Gastrocnemius medialis (tissue), 4 donors: ENCODE data around the gene CHEK2. TPM values are rescaled to one million over a fixed set of nuclear protein-coding genes. Genes with fewer than 3 reads are reported as not detected.
"Not testable (repeated sequence)": the region's sequence is repeated elsewhere in the genome, so short reads cannot be mapped to it uniquely, and the experiment has no call there.

Source experiments
- ATAC-seq, 2 donors: fragments of 150-250 bp; one replicate each; pipeline ENCODE4 v1.9.1; 2016
- DNase-seq, 2 donors: peaks; one replicate each; pipeline ENCODE4 v3.0.0-alpha.2; 2019
- H3K27ac ChIP-seq, 4 donors: fragments of 200-600 bp; sonication (generic); 1 replicate in 1 of 4; 2 replicates in 3 of 4; pipeline ENCODE4 v1.5.1; 2016 to 2018; ENCODE audit warnings: mild to moderate bottlenecking in 2 of 4, moderate library complexity in 1 of 4
- H3K27me3 ChIP-seq, 3 donors: fragments of 200-600 bp; sonication (generic) in 2 of 3; 1 replicate in 1 of 3; 2 replicates in 2 of 3; pipeline versions ENCODE4 v1.5.1 to v1.6.0; 2016 to 2019; ENCODE audit warnings: mild to moderate bottlenecking in 1 of 3, moderate library complexity in 1 of 3
- H3K36me3 ChIP-seq, 2 donors: fragments of 200-600 bp; sonication (generic) in 1 of 2; one replicate each; pipeline ENCODE4 v1.5.1; 2017 to 2018
- H3K4me1 ChIP-seq, 2 donors: fragments of 200-600 bp; sonication (generic) in 1 of 2; one replicate each; pipeline ENCODE4 v1.5.1; 2016 to 2017; ENCODE audit warnings: mild to moderate bottlenecking in 2 of 2
- H3K4me3 ChIP-seq, 4 donors: fragments of 200-600 bp; sonication (generic) in 3 of 4; 1 replicate in 1 of 4; 2 replicates in 3 of 4; pipeline ENCODE4 v1.5.1; 2016 to 2019; ENCODE audit warnings: mild to moderate bottlenecking in 2 of 4
- H3K9me3 ChIP-seq, 3 donors: fragments of 200-600 bp; sonication (generic) in 2 of 3; 1 replicate in 1 of 3; 2 replicates in 2 of 3; pipeline ENCODE4 v1.5.1; 2016 to 2019
- POLR2A ChIP-seq, 2 donors: fragments of 450-650 bp; IDR thresholded peaks; one replicate each; pipeline ENCODE4 v1.6.1; 2017; ENCODE audit warnings: antibody characterized with exemption in 2 of 2, mild to moderate bottlenecking in 2 of 2, moderate library complexity in 2 of 2
- in situ Hi-C, 4 donors: fragments of 200-750 bp; cut with MboI; loops; one replicate each; pipeline versions ENCODE4 v1.15.0 to v1.8.0; 2017; ENCODE audit warnings: low sequenced_read_pairs in 4 of 4
- intact Hi-C: fragments of 100-400 bp; cut with DNase I; formaldehyde crosslinking; loops from one replicate; pipeline ENCODE4 v1.15.1; 2023; ENCODE audit warnings: low total_unique reads
- total RNA-seq, 4 donors: library from RNA; depleted of rRNA; stranded (reverse); fragments of >200 nt; gene quantifications; one replicate each; pipeline versions ENCODE4 v1.1.0 to v1.2.3, GENCODE V29; 2016
- TF ChIP-seq, protein P1 (sequence below), 5 experiments: fragments of 450-650 bp in 3 of 5; fragments of 200-600 bp in 2 of 5; sonication (generic) in 2 of 5; IDR thresholded peaks in 4 of 5; conservative IDR thresholded peaks in 1 of 5; 1 replicate in 4 of 5; 2 replicates in 1 of 5; pipeline ENCODE4 v1.5.1; 2016 to 2019; ENCODE audit warnings: antibody characterized with exemption in 5 of 5, mild to moderate bottlenecking in 3 of 5, moderate library complexity in 3 of 5

The CHEK2 gene
- total RNA-seq, 4 donors from 2014 or later: 0.58 to 5.7 (median 3.7) TPM

- not testable (repeated sequence) for ATAC-seq
These were observed 61.9 kb downstream of the CHEK2 start, which contains the start of gene TTC28 for GRCh38 chr22:28679611-28680287. TTC28 (minus strand) TSS chr22:28679840; CDS start chr22:28679723, 117 bp downstream.

DNA sequence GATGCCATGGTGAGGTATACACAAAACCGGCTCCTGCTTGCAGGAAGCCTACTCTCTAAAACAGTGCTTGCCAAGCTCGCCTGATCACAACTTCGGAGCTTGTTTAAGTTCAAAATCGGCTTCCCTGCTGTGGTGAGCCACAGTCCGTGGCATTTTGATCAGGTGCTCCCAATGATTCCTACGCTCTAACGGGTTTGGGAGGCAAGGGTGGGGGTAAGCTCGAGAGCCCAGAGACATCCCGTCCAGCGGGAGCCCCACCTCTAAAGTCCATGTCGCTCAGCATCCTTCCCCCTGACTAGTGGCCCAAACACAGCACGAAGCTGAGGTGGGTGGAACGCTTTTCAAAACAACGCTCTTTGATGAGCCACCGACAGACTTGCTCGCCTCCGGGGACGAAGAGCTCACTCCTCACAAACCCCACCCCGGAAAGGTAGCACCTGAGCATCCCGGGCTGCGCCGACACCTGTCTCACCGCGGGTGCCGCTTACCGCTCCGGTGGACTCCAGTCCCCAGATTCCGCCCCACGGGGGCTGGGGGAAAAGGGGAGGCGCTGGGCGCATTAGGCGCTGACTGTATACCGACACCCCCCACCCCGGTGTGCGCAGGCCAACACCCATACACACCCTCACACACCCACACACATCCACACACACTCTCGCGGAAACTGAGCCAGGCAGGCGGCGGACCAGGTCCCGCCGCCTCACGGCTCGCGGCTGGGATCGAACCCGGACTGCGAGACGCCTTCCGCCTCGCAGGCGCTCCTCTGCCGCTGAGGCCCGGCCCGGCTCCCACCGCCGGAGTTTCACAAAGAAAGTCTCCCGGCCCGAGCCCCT, 62.6 kb downstream of the CHEK2 start:
- DNase-seq, ATAC-seq, H3K36me3 ChIP-seq, in situ Hi-C loops, H3K4me1 ChIP-seq, H3K9me3 ChIP-seq, intact Hi-C loops, H3K27me3 ChIP-seq: not testable (repeated sequence)
- Histone ChIP-seq H3K4me3 (peak overlapping the region; percentile 60 to 80 (median 77)), H3K27ac (peak overlapping the region; percentile 46 to 72 (median 62))

More at GRCh38 chr22:28679611-28680287, 61.9 kb downstream of the CHEK2 start, which contains the start of gene TTC28:
- H3K4me1 ChIP-seq, H3K27me3 ChIP-seq, H3K36me3 ChIP-seq, in situ Hi-C loops, H3K9me3 ChIP-seq: not testable (repeated sequence)
- intact Hi-C loops: loop anchor here (2.0 kb wide), 1 partner anchor 33 kb away; no protein-coding TSS in a partner anchor
- peak; percentile 13 to 52 for DNase-seq
- Histone ChIP-seq H3K4me3 (peak within 1 kb of the TSS; percentile 73 to 84 (median 77)), H3K27ac (peak within 1 kb of the TSS; percentile 51 to 72 (median 62))
- peak; percentile 28 to 36 for TF ChIP-seq POLR2A (IDR thresholded peaks at IDR 0.05)

DNA sequence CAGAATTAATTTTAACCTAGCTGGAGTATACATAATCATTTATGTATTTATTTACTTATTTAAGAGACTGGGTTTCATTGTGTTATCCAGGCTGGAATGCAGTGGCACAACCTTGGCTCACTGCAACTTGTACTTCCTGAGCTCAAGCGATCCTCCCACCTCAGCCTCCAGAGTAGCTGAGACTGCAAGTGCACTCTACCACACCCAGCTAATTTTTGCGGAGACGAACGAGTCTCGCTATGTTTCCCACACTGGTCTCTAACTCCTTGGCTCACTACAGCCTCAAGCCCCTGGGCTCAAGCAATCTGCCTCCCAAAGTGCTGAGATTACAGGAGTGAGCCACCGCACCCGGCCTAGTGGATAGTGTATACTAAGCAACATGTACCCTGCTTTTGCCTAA, 63.5 kb downstream of the CHEK2 start:
- intact Hi-C loops, H3K4me1 ChIP-seq, in situ Hi-C loops, H3K9me3 ChIP-seq, H3K36me3 ChIP-seq, H3K27me3 ChIP-seq, DNase-seq, H3K27ac ChIP-seq, ATAC-seq: not testable (repeated sequence)
- peak overlapping the region in 1 of 4 donors; percentile 60 for H3K4me3 ChIP-seq

- DNase-seq (no peak), ATAC-seq (no peak)
- in situ Hi-C loops: no loop called here
- Histone ChIP-seq H3K9me3 (no peaks in the 10 kb centered on the region), H3K27me3 (no peaks in the 10 kb centered on the region), H3K4me3 (no peak overlapping the region), H3K27ac (no peak overlapping the region), H3K36me3 (no peaks in the 10 kb centered on the region), H3K4me1 (peaks cover 0 to 5% of the 10 kb centered on the region in 2 donors)
- TF ChIP-seq, protein P1, sequence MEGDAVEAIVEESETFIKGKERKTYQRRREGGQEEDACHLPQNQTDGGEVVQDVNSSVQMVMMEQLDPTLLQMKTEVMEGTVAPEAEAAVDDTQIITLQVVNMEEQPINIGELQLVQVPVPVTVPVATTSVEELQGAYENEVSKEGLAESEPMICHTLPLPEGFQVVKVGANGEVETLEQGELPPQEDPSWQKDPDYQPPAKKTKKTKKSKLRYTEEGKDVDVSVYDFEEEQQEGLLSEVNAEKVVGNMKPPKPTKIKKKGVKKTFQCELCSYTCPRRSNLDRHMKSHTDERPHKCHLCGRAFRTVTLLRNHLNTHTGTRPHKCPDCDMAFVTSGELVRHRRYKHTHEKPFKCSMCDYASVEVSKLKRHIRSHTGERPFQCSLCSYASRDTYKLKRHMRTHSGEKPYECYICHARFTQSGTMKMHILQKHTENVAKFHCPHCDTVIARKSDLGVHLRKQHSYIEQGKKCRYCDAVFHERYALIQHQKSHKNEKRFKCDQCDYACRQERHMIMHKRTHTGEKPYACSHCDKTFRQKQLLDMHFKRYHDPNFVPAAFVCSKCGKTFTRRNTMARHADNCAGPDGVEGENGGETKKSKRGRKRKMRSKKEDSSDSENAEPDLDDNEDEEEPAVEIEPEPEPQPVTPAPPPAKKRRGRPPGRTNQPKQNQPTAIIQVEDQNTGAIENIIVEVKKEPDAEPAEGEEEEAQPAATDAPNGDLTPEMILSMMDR (IDR thresholded peaks at IDR 0.05 in 4 of 5, conservative IDR thresholded peaks at IDR 0.05 in 1 of 5): no peak
- no peak for TF ChIP-seq POLR2A (IDR thresholded peaks at IDR 0.05)
- intact Hi-C loops: no loop called here
These were observed 67.5 kb downstream of the CHEK2 start for GRCh38 chr22:28674121-28674563.

DNA sequence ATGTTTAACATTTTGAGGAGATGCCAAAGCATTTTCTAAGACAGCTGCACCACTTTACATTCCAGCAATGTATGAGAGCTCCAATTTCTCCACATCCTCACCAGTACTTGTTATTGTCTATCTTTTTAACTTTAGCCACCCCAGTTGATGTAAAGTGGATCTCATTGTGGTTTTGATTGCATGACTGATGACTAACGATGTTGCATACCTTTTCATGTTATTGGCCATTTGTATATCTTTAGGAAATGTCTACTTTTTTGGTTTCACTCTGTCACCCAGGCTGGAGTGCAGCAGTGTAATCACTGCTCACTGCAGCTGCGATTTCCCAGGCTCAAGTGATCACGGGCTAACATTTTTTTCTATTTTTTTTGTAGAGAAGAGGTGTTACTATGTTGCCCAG, 70.9 kb downstream of the CHEK2 start:
- in situ Hi-C loops: no loop called here
- intact Hi-C loops: no loop called here
- no peak for ATAC-seq
- no peaks in the 10 kb centered on the region for H3K4me1 ChIP-seq
- no peak overlapping the region for H3K27ac ChIP-seq
- no peak overlapping the region for H3K4me3 ChIP-seq
- no peak for DNase-seq
- H3K36me3 ChIP-seq: no peaks in the 10 kb centered on the region
- no peaks in the 10 kb centered on the region for H3K27me3 ChIP-seq
- no peaks in the 10 kb centered on the region for H3K9me3 ChIP-seq
- TF ChIP-seq, protein P1 (IDR thresholded peaks at IDR 0.05 in 4 of 5, conservative IDR thresholded peaks at IDR 0.05 in 1 of 5): no peak
- no peak for TF ChIP-seq POLR2A (IDR thresholded peaks at IDR 0.05)

DNA sequence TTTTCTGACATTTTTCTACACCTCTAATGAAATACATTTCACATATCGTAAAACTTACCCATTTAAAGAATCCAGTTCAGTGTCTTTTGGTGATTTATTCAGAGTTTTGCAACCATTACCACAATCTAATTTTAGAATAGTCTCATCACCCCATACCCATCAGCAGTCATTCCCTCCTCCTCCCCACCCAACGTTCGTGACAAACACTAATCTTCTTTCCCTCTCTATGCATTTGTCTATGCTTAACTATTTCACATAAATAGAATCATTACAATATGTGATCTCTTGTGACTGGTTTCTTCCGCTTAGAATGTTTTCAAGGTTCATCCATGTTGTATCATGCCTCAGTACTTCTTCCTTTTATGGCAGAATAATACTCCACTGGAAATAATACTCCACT, 71.5 kb downstream of the CHEK2 start:
- Histone ChIP-seq H3K27me3 (no peaks in the 10 kb centered on the region), H3K27ac (no peak overlapping the region), H3K4me1 (no peaks in the 10 kb centered on the region), H3K36me3 (no peaks in the 10 kb centered on the region), H3K9me3 (no peaks in the 10 kb centered on the region), H3K4me3 (no peak overlapping the region)
- DNase-seq: no peak
- intact Hi-C loops: no loop called here
- TF ChIP-seq POLR2A (IDR thresholded peaks at IDR 0.05): no peak
- TF ChIP-seq, protein P1 (IDR thresholded peaks at IDR 0.05 in 4 of 5, conservative IDR thresholded peaks at IDR 0.05 in 1 of 5): no peak
- in situ Hi-C loops: no loop called here
- no peak for ATAC-seq
